GM18858 (cell line): Measurements from ENCODE around the gene PRR30.

Experiments used
- ATAC-seq: cut with Tn5 transposase; IDR thresholded peaks from one replicate; pipeline ENCODE4 v1.9.1; 2021; ENCODE audit not compliant: unreplicated experiment

Gene PRR30

GRCh38 chr2:27100036-27100435 lies 39.2 kb downstream of the PRR30 start:
- ATAC-seq: no peak

GRCh38 chr2:27099334-27099955 lies 39.8 kb downstream of the PRR30 start:
- ATAC-seq: no peak

GRCh38 chr2:27097341-27097740 lies 41.9 kb downstream of the PRR30 start:
- ATAC-seq: no peak

- no peak for ATAC-seq
Observed at GRCh38 chr2:27096748-27097297, 42.4 kb downstream of the PRR30 start.

- ATAC-seq: no peak
Observed at GRCh38 chr2:27095745-27096651, 43.2 kb downstream of the PRR30 start.

DNA sequence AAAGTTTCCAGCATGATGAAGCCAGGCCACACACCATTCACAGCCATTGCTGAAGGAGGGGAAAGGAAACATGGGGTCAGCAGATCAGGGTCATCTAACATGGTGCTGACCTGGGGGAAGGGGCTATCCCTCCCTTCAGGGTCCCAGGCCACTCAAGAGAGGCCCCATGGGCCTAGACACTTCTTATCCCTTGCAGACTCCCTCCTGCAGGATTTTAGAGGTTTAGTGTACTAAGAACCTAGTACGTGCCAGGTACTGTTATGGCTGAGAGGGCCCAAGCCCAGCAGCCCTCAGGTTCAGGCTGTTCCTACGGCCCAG lies 43.8 kb downstream of the PRR30 start:
- ATAC-seq: no peak

DNA sequence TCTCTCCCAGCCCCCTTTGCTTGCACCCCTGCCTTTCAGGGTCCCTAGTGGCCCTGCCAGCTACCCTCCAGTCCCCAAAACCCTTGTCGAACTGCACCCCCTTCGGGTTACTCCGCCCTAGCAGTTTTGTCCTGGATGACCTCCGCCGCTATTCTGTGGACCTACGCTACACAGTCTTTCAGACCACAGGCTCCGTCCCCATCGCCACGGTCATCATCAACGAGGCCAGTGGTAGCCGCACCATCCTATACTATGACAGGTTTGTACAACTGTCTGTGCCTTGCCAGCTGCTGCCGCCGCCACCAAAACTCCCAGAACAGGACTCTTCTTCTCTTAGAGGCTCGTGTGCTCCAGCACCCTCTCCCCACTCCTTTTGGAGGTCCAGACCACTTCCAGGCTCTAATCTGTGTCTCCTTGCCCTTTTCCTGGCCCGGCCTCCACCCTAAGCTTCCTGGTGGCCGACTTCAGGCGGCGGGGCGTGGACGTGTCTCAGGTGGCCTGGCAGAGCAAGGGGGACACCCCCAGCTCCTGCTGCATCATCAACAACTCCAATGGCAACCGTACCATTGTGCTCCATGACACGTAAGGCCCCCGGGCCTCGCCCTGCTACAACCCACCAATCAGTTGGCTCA lies 44.7 kb downstream of the PRR30 start:
- no peak for ATAC-seq

- ATAC-seq: no peak
Observed at GRCh38 chr2:27093430-27094352, 45.5 kb downstream of the PRR30 start.

DNA sequence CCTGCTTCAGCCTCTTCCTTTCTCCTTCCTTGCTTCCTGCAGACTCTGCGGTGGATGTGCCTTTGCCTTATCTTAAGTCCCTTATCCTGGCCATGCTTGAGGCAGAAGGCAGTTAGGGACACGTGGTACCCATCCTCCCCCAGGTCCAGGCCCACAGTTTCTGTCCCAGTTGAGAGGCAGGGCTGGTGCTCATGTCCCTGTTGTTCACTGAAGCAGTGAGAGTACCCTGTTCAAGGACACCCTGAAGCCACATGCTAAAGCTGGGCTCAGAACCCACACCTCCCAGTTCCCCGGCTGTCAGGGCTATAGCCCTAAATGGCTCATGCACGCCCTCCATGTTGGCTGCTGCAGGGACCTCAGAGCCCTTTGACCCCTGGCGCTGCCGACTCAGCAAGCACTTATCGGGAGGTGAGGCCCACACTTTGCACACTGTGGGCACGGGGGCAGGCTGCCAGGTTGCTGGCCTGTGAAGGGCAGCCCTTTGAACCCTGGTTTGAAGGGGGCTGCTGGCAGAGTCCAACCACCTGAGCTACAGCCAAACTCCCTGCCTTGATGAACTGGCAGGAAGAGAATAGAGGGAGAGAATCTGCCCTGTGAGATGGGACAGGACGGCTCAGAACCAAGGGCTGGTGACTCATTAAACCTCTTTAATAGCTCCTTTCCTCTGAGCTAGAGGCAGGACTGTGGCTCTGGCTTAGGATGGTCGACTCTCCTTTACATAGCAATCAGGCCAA lies 46.3 kb downstream of the PRR30 start:
- no peak for ATAC-seq

DNA sequence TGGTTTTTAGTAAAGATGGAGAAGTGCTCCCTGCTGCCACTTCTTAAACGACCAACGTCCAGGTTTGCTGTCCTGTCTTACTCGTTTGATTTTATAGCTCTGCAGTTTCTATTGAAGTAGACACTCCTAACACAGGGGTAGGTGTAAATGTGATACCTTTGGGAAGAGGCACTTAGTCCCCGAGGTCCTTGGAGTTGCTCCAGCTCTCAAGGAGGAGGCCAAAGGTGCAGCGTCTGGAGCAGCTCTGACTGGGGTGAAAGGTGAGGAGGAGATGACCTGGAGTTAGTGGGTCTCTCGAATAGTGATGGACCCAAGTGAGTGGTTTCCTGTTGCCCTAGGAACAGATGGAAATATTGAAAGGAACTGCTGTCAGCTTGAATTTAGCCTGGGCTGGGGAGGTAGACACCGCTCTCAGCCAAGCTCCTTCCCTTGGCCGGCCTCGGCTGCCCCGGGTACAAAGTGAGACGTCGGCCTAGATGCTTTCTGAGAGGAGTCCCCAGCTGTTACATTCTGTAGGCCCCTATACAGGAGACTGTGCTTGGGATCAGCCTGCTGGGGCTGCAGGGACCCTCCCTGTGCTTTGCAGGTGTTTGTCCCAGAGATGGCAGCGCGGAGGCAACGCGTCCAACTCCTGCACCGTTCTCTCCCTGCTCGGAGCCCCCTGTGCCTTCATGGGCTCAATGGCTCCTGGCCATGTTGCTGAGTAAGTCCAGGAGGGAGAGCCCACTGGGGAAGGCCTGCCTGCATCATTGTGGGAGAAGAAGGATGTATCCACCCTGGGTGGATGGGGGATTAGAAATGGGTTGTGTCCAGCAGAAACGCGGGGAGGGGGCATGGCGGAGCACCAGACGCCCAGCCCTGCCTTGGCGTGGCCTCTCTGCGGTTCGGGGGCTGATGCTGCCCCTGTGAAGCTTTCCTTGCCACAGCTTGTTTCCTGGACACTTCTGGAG lies 47.2 kb downstream of the PRR30 start:
- no peak for ATAC-seq

- ATAC-seq: no peak
Observed at GRCh38 chr2:27089111-27089954, 49.9 kb downstream of the PRR30 start.

- ATAC-seq: no peak
Observed at GRCh38 chr2:27088634-27089033, 50.6 kb downstream of the PRR30 start.

- no peak for ATAC-seq
Observed at GRCh38 chr2:27087823-27088410, 51.3 kb downstream of the PRR30 start.
